ENCODE data around the gene KCNB1.

Gene KCNB1

GRCh38 chr20:49406666-49407065, 75.8 kb downstream of the KCNB1 start:
- Mint-ChIP-seq H3K4me3 (no peak overlapping the region), H3K27ac (ENCODE audit: low read depth) (no peak overlapping the region), H3K9me3 (no peaks in the 10 kb centered on the region), H3K4me1 (no peaks in the 10 kb centered on the region), H3K27me3 (peaks cover 32% of the 10 kb centered on the region), H3K36me3 (ENCODE audit: insufficient read depth) (no peaks in the 10 kb centered on the region)
- ATAC-seq (replicated peaks; ENCODE audit: extremely low read depth, poor library complexity, severe bottlenecking) (no peak), DNase-seq (ENCODE audit: low spot score in 2 of 2) (no peak)

GRCh38 chr20:49405696-49406095, 76.8 kb downstream of the KCNB1 start:
- ATAC-seq (replicated peaks; ENCODE audit: extremely low read depth, poor library complexity, severe bottlenecking) = no peak

GRCh38 chr20:49405062-49405683, 77.3 kb downstream of the KCNB1 start:
- peaks cover 32% of the 10 kb centered on the region for H3K27me3 Mint-ChIP-seq
- no peak for DNase-seq (ENCODE audit: low spot score in 2 of 2)
- H3K36me3 Mint-ChIP-seq (ENCODE audit: insufficient read depth) = no peaks in the 10 kb centered on the region
- H3K27ac Mint-ChIP-seq (ENCODE audit: low read depth) = no peak overlapping the region
- no peaks in the 10 kb centered on the region for H3K4me1 Mint-ChIP-seq
- no peak for ATAC-seq (replicated peaks; ENCODE audit: extremely low read depth, poor library complexity, severe bottlenecking)
- H3K4me3 Mint-ChIP-seq = no peak overlapping the region
- no peaks in the 10 kb centered on the region for H3K9me3 Mint-ChIP-seq

More at GRCh38 chr20:49405696-49406095, 76.8 kb downstream of the KCNB1 start:
- Mint-ChIP-seq H3K9me3 (no peaks in the 10 kb centered on the region), H3K27me3 (peaks cover 32% of the 10 kb centered on the region), H3K4me1 (no peaks in the 10 kb centered on the region), H3K36me3 (ENCODE audit: insufficient read depth) (no peaks in the 10 kb centered on the region), H3K27ac (ENCODE audit: low read depth) (no peak overlapping the region), H3K4me3 (no peak overlapping the region)
- no peak for DNase-seq (ENCODE audit: low spot score in 2 of 2)

- Mint-ChIP-seq H3K4me1 (no peaks in the 10 kb centered on the region), H3K9me3 (no peaks in the 10 kb centered on the region), H3K36me3 (ENCODE audit: insufficient read depth) (no peaks in the 10 kb centered on the region), H3K4me3 (no peak overlapping the region), H3K27ac (ENCODE audit: low read depth) (no peak overlapping the region), H3K27me3 (peaks cover 25% of the 10 kb centered on the region)
- no peak for ATAC-seq (replicated peaks; ENCODE audit: extremely low read depth, poor library complexity, severe bottlenecking)
- no peak for DNase-seq (ENCODE audit: low spot score in 2 of 2)
Observed at GRCh38 chr20:49404461-49404860, 78.0 kb downstream of the KCNB1 start.

- ATAC-seq (replicated peaks; ENCODE audit: extremely low read depth, poor library complexity, severe bottlenecking) (no peak), DNase-seq (ENCODE audit: low spot score in 2 of 2) (no peak)
- H3K27ac Mint-ChIP-seq (ENCODE audit: low read depth) = no peak overlapping the region
- H3K9me3 Mint-ChIP-seq = no peaks in the 10 kb centered on the region
- peaks cover 20% of the 10 kb centered on the region for H3K27me3 Mint-ChIP-seq
- H3K4me1 Mint-ChIP-seq = no peaks in the 10 kb centered on the region
- no peaks in the 10 kb centered on the region for H3K36me3 Mint-ChIP-seq (ENCODE audit: insufficient read depth)
- no peak overlapping the region for H3K4me3 Mint-ChIP-seq
Observed at GRCh38 chr20:49403911-49404310, 78.6 kb downstream of the KCNB1 start.

- peaks cover 11% of the 10 kb centered on the region for H3K27me3 Mint-ChIP-seq
- no peaks in the 10 kb centered on the region for H3K4me1 Mint-ChIP-seq
- H3K27ac Mint-ChIP-seq (ENCODE audit: low read depth) = no peak overlapping the region
- no peak for ATAC-seq (replicated peaks; ENCODE audit: extremely low read depth, poor library complexity, severe bottlenecking)
- DNase-seq (ENCODE audit: low spot score in 2 of 2) = no peak
- H3K9me3 Mint-ChIP-seq = no peaks in the 10 kb centered on the region
- H3K4me3 Mint-ChIP-seq = no peak overlapping the region
- H3K36me3 Mint-ChIP-seq (ENCODE audit: insufficient read depth) = no peaks in the 10 kb centered on the region
Observed at GRCh38 chr20:49403012-49403411, 79.5 kb downstream of the KCNB1 start.

GRCh38 chr20:49400904-49401303, 81.6 kb downstream of the KCNB1 start:
- Mint-ChIP-seq H3K4me1 (no peaks in the 10 kb centered on the region), H3K9me3 (no peaks in the 10 kb centered on the region), H3K27me3 (peaks cover 12% of the 10 kb centered on the region), H3K4me3 (no peak overlapping the region), H3K36me3 (ENCODE audit: insufficient read depth) (no peaks in the 10 kb centered on the region), H3K27ac (ENCODE audit: low read depth) (no peak overlapping the region)
- no peak for ATAC-seq (replicated peaks; ENCODE audit: extremely low read depth, poor library complexity, severe bottlenecking)
- no peak for DNase-seq (ENCODE audit: low spot score in 2 of 2)

GRCh38 chr20:49400410-49400809, 82.1 kb downstream of the KCNB1 start:
- Mint-ChIP-seq H3K4me3 (no peak overlapping the region), H3K27me3 (peaks cover 17% of the 10 kb centered on the region), H3K36me3 (ENCODE audit: insufficient read depth) (no peaks in the 10 kb centered on the region), H3K27ac (ENCODE audit: low read depth) (no peak overlapping the region), H3K4me1 (no peaks in the 10 kb centered on the region), H3K9me3 (no peaks in the 10 kb centered on the region)
- ATAC-seq (replicated peaks; ENCODE audit: extremely low read depth, poor library complexity, severe bottlenecking) (no peak), DNase-seq (ENCODE audit: low spot score in 2 of 2) (no peak)

GRCh38 chr20:49399329-49399728, 83.1 kb downstream of the KCNB1 start:
- no peak overlapping the region for H3K27ac Mint-ChIP-seq (ENCODE audit: low read depth)
- peaks cover 21% of the 10 kb centered on the region for H3K27me3 Mint-ChIP-seq

GRCh38 chr20:49398401-49399144, 83.9 kb downstream of the KCNB1 start:
- Mint-ChIP-seq H3K27me3 (peaks cover 24% of the 10 kb centered on the region), H3K27ac (ENCODE audit: low read depth) (no peak overlapping the region), H3K4me1 (no peaks in the 10 kb centered on the region), H3K4me3 (no peak overlapping the region), H3K9me3 (no peaks in the 10 kb centered on the region), H3K36me3 (ENCODE audit: insufficient read depth) (no peaks in the 10 kb centered on the region)
- DNase-seq (ENCODE audit: low spot score in 2 of 2) (no peak), ATAC-seq (replicated peaks; ENCODE audit: extremely low read depth, poor library complexity, severe bottlenecking) (no peak)

More at GRCh38 chr20:49399329-49399728, 83.1 kb downstream of the KCNB1 start:
- ATAC-seq (replicated peaks; ENCODE audit: extremely low read depth, poor library complexity, severe bottlenecking) = no peak
- Mint-ChIP-seq H3K9me3 (no peaks in the 10 kb centered on the region), H3K4me3 (no peak overlapping the region), H3K4me1 (no peaks in the 10 kb centered on the region), H3K36me3 (ENCODE audit: insufficient read depth) (no peaks in the 10 kb centered on the region)
- DNase-seq (ENCODE audit: low spot score in 2 of 2) = no peak

- Mint-ChIP-seq H3K4me3 (no peak overlapping the region), H3K4me1 (no peaks in the 10 kb centered on the region), H3K27me3 (peaks cover 26% of the 10 kb centered on the region), H3K27ac (ENCODE audit: low read depth) (no peak overlapping the region), H3K36me3 (ENCODE audit: insufficient read depth) (no peaks in the 10 kb centered on the region), H3K9me3 (no peaks in the 10 kb centered on the region)
- DNase-seq (ENCODE audit: low spot score in 2 of 2) (no peak), ATAC-seq (replicated peaks; ENCODE audit: extremely low read depth, poor library complexity, severe bottlenecking) (no peak)
Observed at GRCh38 chr20:49397525-49397924, 84.9 kb downstream of the KCNB1 start.

GRCh38 chr20:49396230-49396629, 86.2 kb downstream of the KCNB1 start:
- Mint-ChIP-seq H3K36me3 (ENCODE audit: insufficient read depth) (no peaks in the 10 kb centered on the region), H3K27me3 (peaks cover 39% of the 10 kb centered on the region), H3K4me1 (no peaks in the 10 kb centered on the region), H3K27ac (ENCODE audit: low read depth) (no peak overlapping the region), H3K9me3 (no peaks in the 10 kb centered on the region), H3K4me3 (no peak overlapping the region)
- ATAC-seq (replicated peaks; ENCODE audit: extremely low read depth, poor library complexity, severe bottlenecking) (no peak), DNase-seq (ENCODE audit: low spot score in 2 of 2) (no peak)

GRCh38 chr20:49395659-49396058, 86.8 kb downstream of the KCNB1 start:
- H3K36me3 Mint-ChIP-seq (ENCODE audit: insufficient read depth) = no peaks in the 10 kb centered on the region

More at GRCh38 chr20:49395659-49396058, 86.8 kb downstream of the KCNB1 start:
- H3K9me3 Mint-ChIP-seq = no peaks in the 10 kb centered on the region
- no peaks in the 10 kb centered on the region for H3K4me1 Mint-ChIP-seq
- H3K4me3 Mint-ChIP-seq = no peak overlapping the region
- no peak for ATAC-seq (replicated peaks; ENCODE audit: extremely low read depth, poor library complexity, severe bottlenecking)
- DNase-seq (ENCODE audit: low spot score in 2 of 2) = no peak
- peaks cover 42% of the 10 kb centered on the region for H3K27me3 Mint-ChIP-seq
- no peak overlapping the region for H3K27ac Mint-ChIP-seq (ENCODE audit: low read depth)
